ENCODE measurements around the gene LIPK. TPM values are rescaled to one million over a fixed set of nuclear protein-coding genes. Genes with fewer than 3 reads are reported as not detected.

Gene LIPK
- total RNA-seq, 1 experiment from 2014 or later, result not detected

DNA sequence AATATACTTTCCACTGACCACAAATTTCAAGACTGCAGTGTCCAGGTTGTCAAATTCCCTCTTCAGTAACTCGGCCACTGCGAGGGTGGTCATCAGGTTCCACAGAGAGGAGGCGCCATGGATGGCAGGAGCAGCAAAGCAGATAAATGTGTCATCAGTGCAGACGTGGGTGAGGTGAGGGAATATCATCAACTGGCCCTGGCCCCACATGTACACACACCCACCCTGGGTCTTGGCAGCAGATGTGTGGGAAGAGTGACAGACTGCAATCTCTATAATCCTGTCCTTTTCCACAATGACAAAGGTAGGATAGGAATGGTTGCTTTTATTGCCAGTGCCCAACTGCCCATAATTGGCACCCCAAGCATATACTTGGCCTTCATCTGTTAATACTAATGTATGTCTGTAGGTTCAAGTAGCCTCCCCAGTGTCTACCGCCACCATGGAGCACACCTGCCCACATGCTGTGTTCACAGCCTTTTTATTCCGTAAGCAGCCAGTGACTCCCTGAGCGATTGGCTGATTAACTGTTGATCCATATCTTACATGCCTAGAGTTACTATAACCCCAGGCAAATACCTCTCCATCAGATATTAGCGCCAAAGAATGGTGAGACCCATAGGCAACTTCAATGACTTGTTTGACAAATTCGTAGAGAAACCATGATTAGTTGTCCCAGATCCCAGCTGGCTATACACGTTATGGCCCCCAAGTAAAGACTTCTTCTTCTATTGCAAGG is 80.2 kb downstream of the LIPK start:
- DNase-seq (ENCODE audit: low read depth), result no peak

DNA sequence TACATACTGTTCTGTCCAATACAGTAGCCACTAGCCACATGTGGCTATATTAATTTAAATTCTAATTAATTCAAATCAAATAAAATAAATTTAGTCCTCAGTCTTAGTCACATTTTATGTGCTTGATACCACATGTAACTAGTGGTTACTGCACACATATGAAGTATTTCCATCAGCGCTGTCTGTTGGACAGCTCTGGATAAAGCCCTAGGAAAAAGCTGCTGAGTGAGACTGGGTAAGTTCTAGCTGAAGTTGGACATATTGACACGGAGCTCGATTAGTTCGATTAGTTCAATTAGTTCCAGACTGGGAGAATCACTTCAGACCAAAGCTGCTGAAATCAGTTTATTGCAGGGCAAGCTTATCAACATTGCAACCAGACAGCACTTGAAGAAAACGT is 81.4 kb downstream of the LIPK start:
- DNase-seq (ENCODE audit: low read depth), result no peak

DNA sequence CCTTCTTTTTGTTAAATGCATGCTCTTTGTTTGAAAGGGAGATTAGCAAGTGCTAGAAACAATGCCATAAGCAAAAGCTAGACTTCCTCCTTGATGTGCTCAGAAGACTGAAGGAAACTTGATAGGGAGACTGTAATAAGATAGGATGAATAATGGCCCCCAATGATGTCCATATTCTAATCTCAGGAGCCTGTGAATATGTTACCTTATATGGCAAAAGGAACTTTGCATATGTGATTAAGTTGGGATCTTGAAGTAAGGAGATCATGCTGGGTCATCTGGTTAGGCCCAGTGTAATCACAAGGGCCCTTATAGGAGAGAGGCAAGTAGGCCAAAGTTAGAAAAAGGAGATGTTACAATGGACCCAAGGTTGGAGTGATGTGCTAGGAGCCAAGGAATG is 82.9 kb downstream of the LIPK start:
- no peak for DNase-seq (ENCODE audit: low read depth)

DNA sequence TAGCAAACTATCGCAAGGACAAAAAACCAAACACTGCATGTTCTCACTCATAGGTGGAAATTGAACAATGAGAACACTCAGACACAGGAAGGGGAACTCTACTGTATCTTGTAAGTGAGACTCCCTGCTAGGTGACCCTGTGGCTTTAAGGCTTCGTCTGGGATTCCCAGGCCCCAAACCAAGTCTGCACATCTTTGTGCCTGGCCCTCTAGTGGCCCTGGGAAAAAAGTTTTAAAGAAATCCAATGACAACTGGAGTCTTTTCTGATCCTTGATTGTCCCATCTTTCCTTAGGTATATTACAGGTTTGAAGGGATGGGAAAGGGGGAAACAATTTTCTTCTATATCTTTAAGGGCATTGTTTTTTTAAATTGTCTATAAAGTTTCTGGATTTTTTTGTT is 85.9 kb downstream of the LIPK start:
- DNase-seq (ENCODE audit: low read depth), result peak; percentile 30

DNA sequence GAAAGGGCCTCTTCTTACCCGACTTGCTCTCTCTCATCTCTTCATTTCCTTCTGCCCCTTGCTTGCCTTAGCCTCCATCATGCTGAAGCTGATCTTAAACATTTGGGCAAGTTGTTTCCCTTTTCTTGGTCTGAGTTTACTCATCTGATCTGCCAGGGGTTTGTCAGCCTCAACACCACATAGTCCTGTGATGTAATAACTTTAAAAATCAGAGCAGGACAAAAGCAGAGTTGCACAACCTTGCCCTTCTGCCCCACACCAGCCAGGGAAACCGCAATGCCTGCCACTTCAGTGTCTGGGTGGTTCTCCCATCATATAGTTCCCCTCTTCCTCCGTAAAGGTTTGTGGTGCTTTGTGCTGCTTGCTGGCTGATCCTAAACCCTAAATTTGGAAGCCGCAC is 86.6 kb downstream of the LIPK start:
- peak; percentile 29 for DNase-seq (ENCODE audit: low read depth)

DNA sequence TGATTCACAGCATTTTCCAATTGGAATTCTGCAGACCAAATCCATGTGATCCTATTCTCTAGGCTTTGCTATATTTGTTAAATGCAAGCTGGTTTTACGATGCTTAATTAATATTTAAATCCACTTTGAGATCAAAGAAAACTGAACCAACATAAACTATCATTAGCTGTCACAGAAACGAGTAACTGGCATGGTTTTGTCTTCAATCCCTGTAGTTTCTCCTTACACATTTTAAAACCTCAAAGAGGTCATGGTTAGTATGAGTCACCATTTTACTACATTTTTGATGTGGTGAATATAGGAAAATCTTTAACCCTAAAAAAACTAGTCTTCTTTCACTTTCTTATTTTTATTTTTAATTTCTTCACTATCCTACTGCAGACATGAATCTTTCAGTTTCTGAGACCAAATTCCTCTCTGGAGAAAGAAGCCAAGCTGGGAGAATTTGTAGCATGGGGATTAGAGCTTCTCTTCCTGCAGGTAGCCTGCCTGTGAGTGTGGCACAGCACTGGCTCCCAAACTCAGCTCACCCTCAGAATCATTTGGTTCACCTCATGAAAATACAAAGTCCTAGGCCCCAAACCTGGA is 87.8 kb downstream of the LIPK start:
- DNase-seq (ENCODE audit: low read depth), result peak; percentile 16

DNA sequence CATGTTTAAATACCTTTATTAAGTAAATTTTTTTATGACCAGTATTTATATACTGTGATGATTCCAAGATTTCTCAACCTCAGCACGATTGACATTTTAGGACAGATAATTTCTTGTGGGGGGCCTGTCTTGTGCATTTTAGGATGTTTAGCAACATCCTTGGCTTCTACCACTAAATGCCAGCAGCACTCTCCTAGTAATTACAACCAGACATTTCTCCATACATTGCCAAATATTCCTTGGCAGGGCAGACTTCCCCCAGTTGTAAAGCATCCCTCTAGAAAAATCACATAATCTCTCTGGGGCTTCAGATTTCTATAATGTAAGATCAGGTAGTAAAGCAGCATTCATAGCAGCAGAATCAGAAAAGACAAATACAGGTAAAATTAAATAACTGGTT is 88.7 kb downstream of the LIPK start:
- no peak for DNase-seq (ENCODE audit: low read depth)

DNA sequence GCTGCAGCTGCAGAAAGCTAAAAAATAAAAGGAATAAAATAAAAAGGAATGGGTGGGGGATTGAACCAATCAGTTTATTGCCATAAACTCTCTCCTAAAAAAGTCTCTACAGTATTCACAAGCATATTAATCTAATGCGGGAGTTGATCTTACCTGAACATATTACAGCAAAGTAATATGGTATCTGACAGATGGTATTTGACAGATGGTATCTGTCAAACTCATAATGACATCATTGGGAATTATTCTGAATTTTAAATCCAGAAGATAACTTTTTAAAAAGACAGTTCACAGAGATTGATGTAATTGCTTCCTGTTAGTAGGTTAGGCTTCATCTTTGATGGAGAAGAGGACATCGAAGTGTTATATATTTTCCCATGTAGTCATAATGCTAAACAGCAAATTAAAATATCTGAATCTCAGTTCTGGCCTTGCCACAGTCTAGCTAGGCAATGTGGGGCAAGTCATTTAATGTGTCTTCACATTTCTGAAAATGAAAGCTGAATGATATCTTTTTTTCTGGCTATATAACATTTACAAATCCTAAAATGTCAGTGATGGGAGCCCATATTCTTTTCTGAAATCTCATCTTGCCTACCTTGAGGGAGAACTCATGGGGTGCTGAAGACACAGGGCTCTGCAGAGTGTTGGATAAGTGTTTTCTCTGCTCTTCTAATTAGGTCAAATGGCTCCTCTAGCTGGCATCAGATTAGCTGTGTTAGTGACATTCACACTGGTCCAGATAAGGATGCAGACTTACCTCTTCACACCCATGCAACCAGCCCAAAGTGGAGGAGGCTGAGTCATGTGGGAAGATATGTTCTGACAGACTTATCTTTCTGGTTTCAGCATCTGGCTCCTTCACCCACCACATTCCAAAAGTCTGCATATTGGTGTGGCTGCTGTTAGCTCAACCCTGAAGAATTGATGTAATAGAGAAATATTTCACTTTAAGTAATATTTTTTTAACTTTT is 94.4 kb downstream of the LIPK start:
- peak; percentile 28 for DNase-seq (ENCODE audit: low read depth)

Other genes starting within 250 kb of the LIPK start
- gene RNLS, start 122.9 kb upstream of the LIPK start, total RNA-seq (2014; rRNA removed; shearing (Covaris generic)), result 4.3 and 13.9 TPM in 2 replicates
- gene LIPJ, start 119.5 kb upstream of the LIPK start, total RNA-seq (2014; rRNA removed; shearing (Covaris generic)), result not detected in 2 replicates
- not detected in 2 replicates for gene LIPF, start 41.8 kb upstream of the LIPK start, total RNA-seq (2014; rRNA removed; shearing (Covaris generic))
- gene LIPN, start 53.8 kb downstream of the LIPK start, total RNA-seq (2014; rRNA removed; shearing (Covaris generic)), result not detected in 2 replicates
- not detected in 2 replicates for gene LIPM, start 96.5 kb downstream of the LIPK start, total RNA-seq (2014; rRNA removed; shearing (Covaris generic))
- not detected in 2 replicates for gene ANKRD22, start 145.6 kb downstream of the LIPK start, total RNA-seq (2014; rRNA removed; shearing (Covaris generic))
- 22.9 and 23.9 TPM in 2 replicates for gene STAMBPL1, start 174.0 kb downstream of the LIPK start, total RNA-seq (2014; rRNA removed; shearing (Covaris generic))
- 12.3 and 21.0 TPM in 2 replicates for gene ACTA2, start 246.5 kb downstream of the LIPK start, total RNA-seq (2014; rRNA removed; shearing (Covaris generic))